GM12872 (cell line): ENCODE measurements around the gene SPEF1.

Experiments used
- TF ChIP-seq, protein P1 (sequence below): IDR thresholded peaks from 3 replicates; pipeline ENCODE4 v1.5.1; 2011; ENCODE audit warnings: low read depth, mild to moderate bottlenecking, low read length, moderate library complexity; ENCODE audit not compliant: insufficient read depth

Gene SPEF1

DNA sequence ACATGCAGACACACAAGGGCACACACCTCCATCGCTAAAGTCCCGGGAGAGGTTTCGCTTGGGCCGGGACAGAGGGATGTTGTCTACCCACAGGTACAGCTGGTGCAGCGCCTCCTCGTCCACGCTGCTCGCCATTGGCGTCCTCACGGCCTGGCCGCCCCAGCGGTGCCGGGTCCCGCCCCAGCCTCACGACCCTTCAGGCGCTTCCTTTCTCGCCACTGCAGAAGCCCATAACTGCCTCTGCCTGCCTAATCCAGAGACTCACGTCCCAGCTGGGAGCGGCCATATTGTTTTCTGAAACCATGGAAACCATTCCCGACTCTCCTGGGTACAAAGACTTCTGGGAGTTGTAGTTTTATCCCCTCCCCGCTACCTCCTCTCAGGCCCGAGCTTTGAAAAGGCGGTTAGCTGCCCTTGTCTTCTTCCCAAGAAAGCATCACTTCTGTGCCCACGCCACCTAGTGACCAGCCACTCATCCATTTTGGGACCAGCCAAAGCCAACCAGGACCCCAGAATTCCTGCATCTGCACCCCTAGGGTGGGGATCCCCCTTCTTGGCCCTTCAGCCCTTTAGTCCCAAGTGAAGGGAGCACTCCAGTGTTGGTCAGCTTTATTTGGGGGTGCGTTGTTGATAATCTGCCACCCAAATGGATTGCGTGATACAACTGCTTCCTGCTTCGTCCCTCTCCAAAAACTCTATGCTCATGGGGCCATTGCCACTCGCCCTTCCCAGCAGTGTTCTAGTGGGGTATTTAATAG lies at the start of gene SPEF1:
Gene SPEF1, minus strand, starts transcription at position 296 of the 758 bp plus-strand sequence. Its CDS starts 161 bp downstream, at position 135.
- TF ChIP-seq, protein P1, sequence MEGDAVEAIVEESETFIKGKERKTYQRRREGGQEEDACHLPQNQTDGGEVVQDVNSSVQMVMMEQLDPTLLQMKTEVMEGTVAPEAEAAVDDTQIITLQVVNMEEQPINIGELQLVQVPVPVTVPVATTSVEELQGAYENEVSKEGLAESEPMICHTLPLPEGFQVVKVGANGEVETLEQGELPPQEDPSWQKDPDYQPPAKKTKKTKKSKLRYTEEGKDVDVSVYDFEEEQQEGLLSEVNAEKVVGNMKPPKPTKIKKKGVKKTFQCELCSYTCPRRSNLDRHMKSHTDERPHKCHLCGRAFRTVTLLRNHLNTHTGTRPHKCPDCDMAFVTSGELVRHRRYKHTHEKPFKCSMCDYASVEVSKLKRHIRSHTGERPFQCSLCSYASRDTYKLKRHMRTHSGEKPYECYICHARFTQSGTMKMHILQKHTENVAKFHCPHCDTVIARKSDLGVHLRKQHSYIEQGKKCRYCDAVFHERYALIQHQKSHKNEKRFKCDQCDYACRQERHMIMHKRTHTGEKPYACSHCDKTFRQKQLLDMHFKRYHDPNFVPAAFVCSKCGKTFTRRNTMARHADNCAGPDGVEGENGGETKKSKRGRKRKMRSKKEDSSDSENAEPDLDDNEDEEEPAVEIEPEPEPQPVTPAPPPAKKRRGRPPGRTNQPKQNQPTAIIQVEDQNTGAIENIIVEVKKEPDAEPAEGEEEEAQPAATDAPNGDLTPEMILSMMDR, result peak; percentile 36; the same call in 1 of the 3 replicates

- TF ChIP-seq, protein P1, result no peak
Measured at GRCh38 chr20:3828798-3829197, 47.5 kb upstream of the SPEF1 start.

- TF ChIP-seq, protein P1, result no peak
Measured at GRCh38 chr20:3826420-3826819, 45.2 kb upstream of the SPEF1 start.

DNA sequence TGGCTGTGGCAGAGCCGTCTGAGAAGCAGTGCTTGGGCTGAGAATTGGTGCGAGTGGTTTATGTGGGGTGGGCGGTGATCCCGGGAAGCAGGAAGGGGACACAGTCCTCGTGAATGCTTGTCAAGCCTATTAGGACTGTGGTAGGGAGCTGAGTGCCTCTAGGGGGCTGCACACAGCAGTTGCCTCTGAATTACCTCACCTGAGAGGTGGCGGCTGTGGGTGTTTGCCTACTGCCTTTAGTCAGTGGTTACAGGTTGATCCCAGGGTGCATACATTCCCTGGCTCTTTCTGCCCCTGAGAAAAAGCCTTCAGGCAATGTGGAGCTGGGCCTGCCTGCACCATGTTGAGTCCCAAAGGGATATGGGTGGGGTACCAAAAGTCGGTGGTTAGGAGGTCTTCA lies 44.3 kb upstream of the SPEF1 start:
- TF ChIP-seq, protein P1, result no peak

DNA sequence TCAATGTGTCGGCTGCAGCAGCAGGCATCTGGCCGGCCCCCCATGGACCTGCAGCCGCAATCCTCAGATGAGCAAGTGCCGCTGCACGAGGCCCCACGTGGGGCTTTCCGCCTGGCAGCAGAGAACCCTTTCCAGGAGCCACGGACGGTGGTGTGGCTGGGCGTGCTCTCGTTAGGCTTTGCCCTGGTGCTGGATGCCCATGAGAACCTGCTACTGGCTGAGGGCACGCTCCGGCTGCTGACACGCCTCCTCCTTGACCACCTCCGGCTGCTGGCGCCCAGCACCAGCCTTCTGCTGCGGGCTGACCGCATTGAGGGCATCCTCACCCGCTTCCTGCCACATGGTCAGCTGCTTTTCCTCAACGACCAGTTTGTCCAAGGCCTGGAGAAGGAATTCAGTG lies 42.6 kb upstream of the SPEF1 start:
- TF ChIP-seq, protein P1, result no peak

- TF ChIP-seq, protein P1, result no peak
Measured at GRCh38 chr20:3821996-3822395, 40.7 kb upstream of the SPEF1 start.

GRCh38 chr20:3820901-3821727 lies 39.9 kb upstream of the SPEF1 start:
- TF ChIP-seq, protein P1, result no peak
